ENCODE measurements around the gene CFTR. TPM values are rescaled to one million over a fixed set of nuclear protein-coding genes. Genes with fewer than 3 reads are reported as not detected.

CFTR gene
- total and polyA plus RNA-seq, 2 donors, result 0.28 to 0.34 TPM

DNA sequence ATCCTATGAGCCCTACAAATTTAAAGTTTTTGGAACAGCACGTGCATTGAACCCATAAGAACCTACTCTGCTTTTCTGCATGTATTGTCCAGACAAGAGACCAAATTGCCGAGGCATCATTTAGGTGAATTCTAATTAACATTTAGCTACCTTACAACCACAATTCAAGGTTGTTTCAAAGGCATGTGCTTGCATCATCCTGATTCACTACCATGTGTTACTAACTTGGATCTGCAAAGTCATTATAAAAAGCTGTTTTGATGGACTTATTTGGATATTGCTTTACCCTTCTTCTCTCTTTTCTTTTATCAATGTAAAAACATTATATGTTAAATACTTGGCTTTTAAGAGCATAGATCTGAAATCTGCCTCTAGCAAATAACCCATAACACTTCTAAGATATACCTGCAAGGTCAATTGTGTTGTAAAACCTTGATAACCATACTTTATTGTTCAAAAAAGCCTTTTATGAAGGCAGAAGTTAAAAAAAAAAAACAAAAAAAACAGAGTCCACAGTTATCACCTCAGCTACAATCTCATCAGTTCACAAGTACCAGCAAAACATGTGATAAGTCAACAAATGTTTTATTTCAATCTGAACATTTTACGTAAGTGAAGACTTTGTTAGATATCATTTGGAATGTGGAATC is 51.9 kb downstream of the CFTR start:
- H3K9me3 ChIP-seq (ENCODE audit: control insufficient read depth in 2 of 2, insufficient read depth in 1 of 2, low read length in 1 of 2), result no peaks in the 10 kb centered on the region
- no peak overlapping the region for H3K4me3 ChIP-seq (ENCODE audit: low read length in 2 of 2)
- H3K27me3 ChIP-seq (ENCODE audit: control insufficient read depth in 2 of 2, insufficient read depth in 1 of 2, low read length in 1 of 2), result no peaks in the 10 kb centered on the region
- H3K27ac ChIP-seq (ENCODE audit: low read depth in 1 of 2, low read length in 1 of 2), result no peak overlapping the region
- no peaks in the 10 kb centered on the region for H3K4me1 ChIP-seq (ENCODE audit: control insufficient read depth in 2 of 2, insufficient read depth in 2 of 2, low read length in 2 of 2)
- 94% methylated on average over 3 of the region's 3 CpGs for WGBS
- H3K36me3 ChIP-seq (ENCODE audit: control insufficient read depth in 2 of 2, insufficient read depth in 2 of 2, low read length in 1 of 2), result no peaks in the 10 kb centered on the region
- DNase-seq (ENCODE audit: low read depth in 6 of 9, low spot score in 9 of 9), result no peak

DNA sequence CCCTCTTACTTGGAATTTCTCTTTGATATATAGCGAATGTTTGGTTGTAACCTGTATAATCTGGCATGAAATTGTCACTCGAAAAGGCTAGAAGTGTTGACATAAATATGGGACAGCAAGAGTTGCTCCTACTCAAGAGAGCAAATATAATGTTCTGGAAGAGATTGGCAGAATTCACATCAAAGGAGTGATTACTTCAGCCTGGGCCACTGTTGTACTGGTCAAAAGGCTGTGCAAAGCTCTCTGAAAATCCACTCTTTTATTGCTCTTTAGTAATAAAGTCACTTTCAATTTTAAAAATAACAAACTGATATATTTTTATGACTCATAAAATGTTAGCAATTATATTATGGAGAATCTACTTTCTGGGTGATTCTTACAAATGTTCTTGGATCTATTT is 58.2 kb downstream of the CFTR start:
- no peak for DNase-seq (ENCODE audit: low read depth in 6 of 9, low spot score in 9 of 9)
- no peak overlapping the region for H3K4me3 ChIP-seq (ENCODE audit: low read length in 2 of 2)
- no peak overlapping the region for H3K27ac ChIP-seq (ENCODE audit: low read depth in 1 of 2, low read length in 1 of 2)
- no peaks in the 10 kb centered on the region for H3K27me3 ChIP-seq (ENCODE audit: control insufficient read depth in 2 of 2, insufficient read depth in 1 of 2, low read length in 1 of 2)
- no peaks in the 10 kb centered on the region for H3K36me3 ChIP-seq (ENCODE audit: control insufficient read depth in 2 of 2, insufficient read depth in 2 of 2, low read length in 1 of 2)
- no peaks in the 10 kb centered on the region for H3K9me3 ChIP-seq (ENCODE audit: control insufficient read depth in 2 of 2, insufficient read depth in 1 of 2, low read length in 1 of 2)
- no peaks in the 10 kb centered on the region for H3K4me1 ChIP-seq (ENCODE audit: control insufficient read depth in 2 of 2, insufficient read depth in 2 of 2, low read length in 2 of 2)
- 96% methylated on average over 2 of the region's 2 CpGs for WGBS

DNA sequence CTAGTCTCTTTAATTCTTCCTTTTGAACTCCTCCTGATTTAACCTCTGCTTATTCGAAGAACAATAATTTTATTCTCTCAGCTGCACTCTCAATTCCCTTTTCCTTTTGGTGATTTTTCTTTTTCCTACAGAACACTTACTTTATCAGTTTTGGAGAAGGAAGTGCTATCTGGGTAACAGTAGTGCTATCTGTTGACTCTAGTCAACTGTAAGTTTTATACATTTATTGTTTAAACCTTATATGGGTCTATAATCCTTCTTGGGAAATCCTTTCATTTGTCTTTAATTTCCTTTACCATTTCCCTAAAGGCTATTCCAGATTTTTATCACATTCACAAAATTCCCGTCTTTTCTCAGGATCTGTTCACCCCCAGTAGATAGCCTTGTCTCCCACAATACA is 64.2 kb downstream of the CFTR start:
- H3K27ac ChIP-seq (ENCODE audit: low read depth in 1 of 2, low read length in 1 of 2), result no peak overlapping the region
- no peaks in the 10 kb centered on the region for H3K27me3 ChIP-seq (ENCODE audit: control insufficient read depth in 2 of 2, insufficient read depth in 1 of 2, low read length in 1 of 2)
- no peaks in the 10 kb centered on the region for H3K36me3 ChIP-seq (ENCODE audit: control insufficient read depth in 2 of 2, insufficient read depth in 2 of 2, low read length in 1 of 2)
- H3K4me1 ChIP-seq (ENCODE audit: control insufficient read depth in 2 of 2, insufficient read depth in 2 of 2, low read length in 2 of 2), result no peaks in the 10 kb centered on the region
- no peak for DNase-seq (ENCODE audit: low read depth in 6 of 9, low spot score in 9 of 9)
- WGBS, result 90% methylated on average over 2 of the region's 2 CpGs
- H3K4me3 ChIP-seq (ENCODE audit: low read length in 2 of 2), result no peak overlapping the region
- no peaks in the 10 kb centered on the region for H3K9me3 ChIP-seq (ENCODE audit: control insufficient read depth in 2 of 2, insufficient read depth in 1 of 2, low read length in 1 of 2)

DNA sequence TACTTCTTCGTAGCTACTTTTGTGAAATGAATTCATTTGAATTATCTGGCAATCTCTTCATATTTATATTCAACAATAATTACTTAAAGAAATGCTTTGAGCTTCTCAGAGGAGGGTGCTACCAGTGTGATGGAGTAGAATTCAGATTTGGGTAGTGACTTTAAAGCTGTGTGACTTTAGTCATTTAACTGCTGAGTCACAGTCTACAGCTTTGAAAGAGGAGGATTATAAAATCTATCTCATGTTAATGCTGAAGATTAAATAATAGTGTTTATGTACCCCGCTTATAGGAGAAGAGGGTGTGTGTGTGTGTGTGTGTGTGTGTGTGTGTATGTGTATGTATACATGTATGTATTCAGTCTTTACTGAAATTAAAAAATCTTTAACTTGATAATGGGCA is 68.2 kb downstream of the CFTR start:
- no peak overlapping the region for H3K4me3 ChIP-seq (ENCODE audit: low read length in 2 of 2)
- no peaks in the 10 kb centered on the region for H3K27me3 ChIP-seq (ENCODE audit: control insufficient read depth in 2 of 2, insufficient read depth in 1 of 2, low read length in 1 of 2)
- DNase-seq (ENCODE audit: low read depth in 6 of 9, low spot score in 9 of 9), result no peak
- no peak overlapping the region for H3K27ac ChIP-seq (ENCODE audit: low read depth in 1 of 2, low read length in 1 of 2)
- 92% methylated on average over 2 of the region's 2 CpGs for WGBS
- no peaks in the 10 kb centered on the region for H3K36me3 ChIP-seq (ENCODE audit: control insufficient read depth in 2 of 2, insufficient read depth in 2 of 2, low read length in 1 of 2)
- no peaks in the 10 kb centered on the region for H3K4me1 ChIP-seq (ENCODE audit: control insufficient read depth in 2 of 2, insufficient read depth in 2 of 2, low read length in 2 of 2)
- H3K9me3 ChIP-seq (ENCODE audit: control insufficient read depth in 2 of 2, insufficient read depth in 1 of 2, low read length in 1 of 2), result no peaks in the 10 kb centered on the region

DNA sequence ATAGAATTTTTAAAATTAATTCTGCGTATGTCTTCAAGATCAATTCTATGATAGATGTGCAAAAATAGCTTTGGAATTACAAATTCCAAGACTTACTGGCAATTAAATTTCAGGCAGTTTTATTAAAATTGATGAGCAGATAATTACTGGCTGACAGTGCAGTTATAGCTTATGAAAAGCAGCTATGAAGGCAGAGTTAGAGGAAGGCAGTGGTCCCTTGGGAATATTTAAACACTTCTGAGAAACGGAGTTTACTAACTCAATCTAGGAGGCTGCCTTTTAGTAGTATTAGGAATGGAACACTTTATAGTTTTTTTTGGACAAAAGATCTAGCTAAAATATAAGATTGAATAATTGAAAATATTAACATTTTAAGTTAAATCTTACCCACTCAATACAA is 70.8 kb downstream of the CFTR start:
- no peak overlapping the region for H3K4me3 ChIP-seq (ENCODE audit: low read length in 2 of 2)
- no peak overlapping the region for H3K27ac ChIP-seq (ENCODE audit: low read depth in 1 of 2, low read length in 1 of 2)
- 83% methylated on average over 2 of the region's 2 CpGs for WGBS
- no peaks in the 10 kb centered on the region for H3K27me3 ChIP-seq (ENCODE audit: control insufficient read depth in 2 of 2, insufficient read depth in 1 of 2, low read length in 1 of 2)
- H3K9me3 ChIP-seq (ENCODE audit: control insufficient read depth in 2 of 2, insufficient read depth in 1 of 2, low read length in 1 of 2), result no peaks in the 10 kb centered on the region
- no peaks in the 10 kb centered on the region for H3K36me3 ChIP-seq (ENCODE audit: control insufficient read depth in 2 of 2, insufficient read depth in 2 of 2, low read length in 1 of 2)
- H3K4me1 ChIP-seq (ENCODE audit: control insufficient read depth in 2 of 2, insufficient read depth in 2 of 2, low read length in 2 of 2), result no peaks in the 10 kb centered on the region
- no peak for DNase-seq (ENCODE audit: low read depth in 6 of 9, low spot score in 9 of 9)

DNA sequence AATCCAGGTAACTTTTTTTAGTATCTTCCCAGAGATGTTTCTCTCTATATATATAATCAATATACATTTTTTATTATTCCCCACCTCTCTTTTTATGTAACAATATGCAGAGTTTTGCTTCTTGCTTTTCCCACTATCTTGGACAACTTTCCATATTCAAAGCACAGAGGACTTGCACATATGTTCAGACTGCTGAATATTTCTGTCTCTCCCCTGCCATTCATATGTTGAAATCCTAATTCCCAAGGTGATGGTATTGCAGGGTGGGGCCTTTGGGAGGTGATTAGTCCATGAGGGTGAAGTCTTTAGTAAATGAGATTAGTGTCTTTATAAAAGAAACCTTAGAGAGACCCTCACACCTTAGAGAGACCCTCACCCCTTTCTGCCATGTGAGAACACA is 72.8 kb downstream of the CFTR start:
- no peaks in the 10 kb centered on the region for H3K9me3 ChIP-seq (ENCODE audit: control insufficient read depth in 2 of 2, insufficient read depth in 1 of 2, low read length in 1 of 2)
- no peak overlapping the region for H3K4me3 ChIP-seq (ENCODE audit: low read length in 2 of 2)
- H3K27me3 ChIP-seq (ENCODE audit: control insufficient read depth in 2 of 2, insufficient read depth in 1 of 2, low read length in 1 of 2), result no peaks in the 10 kb centered on the region
- DNase-seq (ENCODE audit: low read depth in 6 of 9, low spot score in 9 of 9), result no peak
- no peaks in the 10 kb centered on the region for H3K4me1 ChIP-seq (ENCODE audit: control insufficient read depth in 2 of 2, insufficient read depth in 2 of 2, low read length in 2 of 2)
- no peak overlapping the region for H3K27ac ChIP-seq (ENCODE audit: low read depth in 1 of 2, low read length in 1 of 2)
- H3K36me3 ChIP-seq (ENCODE audit: control insufficient read depth in 2 of 2, insufficient read depth in 2 of 2, low read length in 1 of 2), result no peaks in the 10 kb centered on the region

DNA sequence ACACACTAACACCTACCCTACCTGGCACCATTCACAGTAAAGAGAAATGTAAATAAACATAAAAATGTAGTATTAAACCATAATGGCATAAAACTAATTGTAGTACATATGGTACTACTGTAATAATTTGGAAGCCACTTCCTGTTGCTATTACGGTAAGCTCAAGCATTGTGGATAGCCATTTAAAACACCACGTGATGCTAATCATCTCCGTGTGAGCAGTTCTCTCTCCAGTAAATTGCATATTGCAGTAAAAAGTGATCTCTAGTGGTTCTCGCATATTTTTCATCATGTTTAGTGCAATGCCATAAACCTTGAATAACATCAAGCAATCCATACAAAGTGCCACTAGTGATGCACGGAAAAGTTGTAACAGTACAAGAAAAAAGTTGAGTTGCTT is 75.4 kb downstream of the CFTR start:
- Histone ChIP-seq H3K36me3 (ENCODE audit: control insufficient read depth in 2 of 2, insufficient read depth in 2 of 2, low read length in 1 of 2) (no peaks in the 10 kb centered on the region), H3K4me1 (ENCODE audit: control insufficient read depth in 2 of 2, insufficient read depth in 2 of 2, low read length in 2 of 2) (no peaks in the 10 kb centered on the region), H3K9me3 (ENCODE audit: control insufficient read depth in 2 of 2, insufficient read depth in 1 of 2, low read length in 1 of 2) (no peaks in the 10 kb centered on the region), H3K4me3 (ENCODE audit: low read length in 2 of 2) (no peak overlapping the region), H3K27me3 (ENCODE audit: control insufficient read depth in 2 of 2, insufficient read depth in 1 of 2, low read length in 1 of 2) (no peaks in the 10 kb centered on the region), H3K27ac (ENCODE audit: low read depth in 1 of 2, low read length in 1 of 2) (no peak overlapping the region)
- no peak for DNase-seq (ENCODE audit: low read depth in 6 of 9, low spot score in 9 of 9)
- 92% methylated on average over 5 of the region's 5 CpGs for WGBS

DNA sequence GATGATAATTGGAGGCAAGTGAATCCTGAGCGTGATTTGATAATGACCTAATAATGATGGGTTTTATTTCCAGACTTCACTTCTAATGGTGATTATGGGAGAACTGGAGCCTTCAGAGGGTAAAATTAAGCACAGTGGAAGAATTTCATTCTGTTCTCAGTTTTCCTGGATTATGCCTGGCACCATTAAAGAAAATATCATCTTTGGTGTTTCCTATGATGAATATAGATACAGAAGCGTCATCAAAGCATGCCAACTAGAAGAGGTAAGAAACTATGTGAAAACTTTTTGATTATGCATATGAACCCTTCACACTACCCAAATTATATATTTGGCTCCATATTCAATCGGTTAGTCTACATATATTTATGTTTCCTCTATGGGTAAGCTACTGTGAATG is 79.6 kb downstream of the CFTR start:
- Histone ChIP-seq H3K4me3 (ENCODE audit: low read length in 2 of 2) (no peak overlapping the region), H3K36me3 (ENCODE audit: control insufficient read depth in 2 of 2, insufficient read depth in 2 of 2, low read length in 1 of 2) (no peaks in the 10 kb centered on the region), H3K27ac (ENCODE audit: low read depth in 1 of 2, low read length in 1 of 2) (no peak overlapping the region), H3K27me3 (ENCODE audit: control insufficient read depth in 2 of 2, insufficient read depth in 1 of 2, low read length in 1 of 2) (no peaks in the 10 kb centered on the region), H3K4me1 (ENCODE audit: control insufficient read depth in 2 of 2, insufficient read depth in 2 of 2, low read length in 2 of 2) (no peaks in the 10 kb centered on the region), H3K9me3 (ENCODE audit: control insufficient read depth in 2 of 2, insufficient read depth in 1 of 2, low read length in 1 of 2) (no peaks in the 10 kb centered on the region)
- no peak for DNase-seq (ENCODE audit: low read depth in 6 of 9, low spot score in 9 of 9)
- 93% methylated on average over 3 of the region's 3 CpGs for WGBS

DNA sequence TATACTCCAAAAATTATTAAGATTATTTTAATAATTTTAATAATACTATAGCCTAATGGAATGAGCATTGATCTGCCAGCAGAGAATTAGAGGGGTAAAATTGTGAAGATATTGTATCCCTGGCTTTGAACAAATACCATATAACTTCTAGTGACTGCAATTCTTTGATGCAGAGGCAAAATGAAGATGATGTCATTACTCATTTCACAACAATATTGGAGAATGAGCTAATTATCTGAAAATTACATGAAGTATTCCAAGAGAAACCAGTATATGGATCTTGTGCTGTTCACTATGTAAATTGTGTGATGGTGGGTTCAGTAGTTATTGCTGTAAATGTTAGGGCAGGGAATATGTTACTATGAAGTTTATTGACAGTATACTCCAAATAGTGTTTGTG is 80.2 kb downstream of the CFTR start:
- DNase-seq (ENCODE audit: low read depth in 6 of 9, low spot score in 9 of 9), result no peak
- no peak overlapping the region for H3K4me3 ChIP-seq (ENCODE audit: low read length in 2 of 2)

DNA sequence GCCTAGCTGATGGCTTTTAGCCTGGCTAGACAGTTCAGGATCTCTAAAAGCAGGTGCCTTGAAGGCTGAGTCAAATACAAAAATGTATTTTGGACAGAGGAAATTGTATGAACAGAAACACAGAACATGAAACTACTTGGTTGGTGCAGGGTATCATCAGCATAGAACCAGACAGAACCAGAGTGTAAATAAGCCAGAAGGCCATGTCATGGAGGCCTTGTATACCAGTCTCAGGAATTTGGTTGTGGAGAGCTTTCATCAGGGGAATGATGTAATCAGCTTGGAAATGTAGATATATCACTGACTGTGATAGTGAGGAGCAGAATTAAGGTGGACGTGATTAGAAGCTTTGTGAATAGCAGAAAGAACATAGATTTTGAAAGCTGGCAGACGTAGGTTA is 82.9 kb downstream of the CFTR start:
- no peaks in the 10 kb centered on the region for H3K36me3 ChIP-seq (ENCODE audit: control insufficient read depth in 2 of 2, insufficient read depth in 2 of 2, low read length in 1 of 2)
- H3K4me1 ChIP-seq (ENCODE audit: control insufficient read depth in 2 of 2, insufficient read depth in 2 of 2, low read length in 2 of 2), result no peaks in the 10 kb centered on the region
- H3K9me3 ChIP-seq (ENCODE audit: control insufficient read depth in 2 of 2, insufficient read depth in 1 of 2, low read length in 1 of 2), result no peaks in the 10 kb centered on the region
- no peak overlapping the region for H3K4me3 ChIP-seq (ENCODE audit: low read length in 2 of 2)
- no peak overlapping the region for H3K27ac ChIP-seq (ENCODE audit: low read depth in 1 of 2, low read length in 1 of 2)
- WGBS, result 91% methylated on average over 2 of the region's 2 CpGs
- H3K27me3 ChIP-seq (ENCODE audit: control insufficient read depth in 2 of 2, insufficient read depth in 1 of 2, low read length in 1 of 2), result no peaks in the 10 kb centered on the region
- no peak for DNase-seq (ENCODE audit: low read depth in 6 of 9, low spot score in 9 of 9)

More for the DNA sequence above, 80.2 kb downstream of the CFTR start:
- Histone ChIP-seq H3K9me3 (ENCODE audit: control insufficient read depth in 2 of 2, insufficient read depth in 1 of 2, low read length in 1 of 2) (no peaks in the 10 kb centered on the region), H3K4me1 (ENCODE audit: control insufficient read depth in 2 of 2, insufficient read depth in 2 of 2, low read length in 2 of 2) (no peaks in the 10 kb centered on the region), H3K36me3 (ENCODE audit: control insufficient read depth in 2 of 2, insufficient read depth in 2 of 2, low read length in 1 of 2) (no peaks in the 10 kb centered on the region), H3K27ac (ENCODE audit: low read depth in 1 of 2, low read length in 1 of 2) (no peak overlapping the region), H3K27me3 (ENCODE audit: control insufficient read depth in 2 of 2, insufficient read depth in 1 of 2, low read length in 1 of 2) (no peaks in the 10 kb centered on the region)

Measured in thymus (tissue), 11 donors.